ENCODE measurements around the gene ERO1B.
"Not testable (repeated sequence)": the region's sequence is repeated elsewhere in the genome, so short reads cannot be mapped to it uniquely, and the experiment has no call there.

Gene ERO1B

GRCh38 chr1:236281654-236282424 lies at the start of gene ERO1B:
Gene ERO1B, minus strand, starts transcription at chr1:236281958. Its CDS starts 175 bp downstream, at chr1:236281783.
- peak; percentile 94 for DNase-seq

GRCh38 chr1:236331412-236331811 lies 49.7 kb upstream of the ERO1B start:
- not testable (repeated sequence) for DNase-seq

GRCh38 chr1:236326432-236326831 lies 44.7 kb upstream of the ERO1B start:
- no peak for DNase-seq

- no peak for DNase-seq
Measured at GRCh38 chr1:236325567-236325966, 43.8 kb upstream of the ERO1B start.

- no peak for DNase-seq
Measured at GRCh38 chr1:236323819-236324411, 42.2 kb upstream of the ERO1B start.

- no peak for DNase-seq
Measured at GRCh38 chr1:236322566-236323409, 41.0 kb upstream of the ERO1B start.

- no peak for DNase-seq
Measured at GRCh38 chr1:236321101-236321500, 39.3 kb upstream of the ERO1B start.

- DNase-seq = no peak
Measured at GRCh38 chr1:236320671-236321070, 38.9 kb upstream of the ERO1B start.

GRCh38 chr1:236320214-236320613 lies 38.5 kb upstream of the ERO1B start:
- no peak for DNase-seq

- DNase-seq = no peak
Measured at GRCh38 chr1:236316437-236316836, 34.7 kb upstream of the ERO1B start.

- no peak for DNase-seq
Measured at GRCh38 chr1:236315518-236315917, 33.8 kb upstream of the ERO1B start.

- no peak for DNase-seq
Measured at GRCh38 chr1:236315092-236315491, 33.3 kb upstream of the ERO1B start.

- not testable (repeated sequence) for DNase-seq
Measured at GRCh38 chr1:236314050-236314449, 32.3 kb upstream of the ERO1B start.

- DNase-seq = no peak
Measured at GRCh38 chr1:236313427-236313826, 31.7 kb upstream of the ERO1B start.

GRCh38 chr1:236311040-236311439 lies 29.3 kb upstream of the ERO1B start:
- no peak for DNase-seq

- DNase-seq = no peak
Measured at GRCh38 chr1:236308827-236309226, 27.1 kb upstream of the ERO1B start.

- DNase-seq = no peak
Measured at GRCh38 chr1:236307435-236307834, 25.7 kb upstream of the ERO1B start.

- no peak for DNase-seq
Measured at GRCh38 chr1:236304682-236305081, 22.9 kb upstream of the ERO1B start.

- DNase-seq = no peak
Measured at GRCh38 chr1:236303675-236304074, 21.9 kb upstream of the ERO1B start.

- DNase-seq = no peak
Measured at GRCh38 chr1:236302941-236303340, 21.2 kb upstream of the ERO1B start.

- DNase-seq = peak; percentile 93
Measured at GRCh38 chr1:236301958-236302335, 20.2 kb upstream of the ERO1B start.

- DNase-seq = peak; percentile 88
Measured at GRCh38 chr1:236301080-236301957, 19.6 kb upstream of the ERO1B start.

- no peak for DNase-seq
Measured at GRCh38 chr1:236297161-236297560, 15.4 kb upstream of the ERO1B start.

All from NCI-H2081 treated with DMSO at 0.1 percent for 48 hours (cell line).